Measurements from ENCODE around the gene ITGA3. TPM values are rescaled to one million over a fixed set of nuclear protein-coding genes. Genes with fewer than 3 reads are reported as not detected.
A peak's percentile ranks its signal among the peaks of the same experiment; 100 is the strongest.

The ITGA3 gene
- total RNA-seq, 2 donors from 2014 or later = 16.6 to 21.7 TPM

GRCh38 chr17:50117202-50118051, 61.5 kb downstream of the ITGA3 start:
- peak; percentile 84 for TF ChIP-seq CTCF (conservative IDR thresholded peaks at IDR 0.05)
- Histone ChIP-seq H3K9ac (ENCODE audit: extremely low read depth, low read length, poor library complexity, severe bottlenecking) (peak overlapping the region; percentile 23), H3K27me3 (ENCODE audit: control insufficient read depth, insufficient read depth, low read length, poor library complexity, severe bottlenecking) (no peaks in the 10 kb centered on the region), H3K36me3 (ENCODE audit: control insufficient read depth, insufficient read depth, low read length) (peaks cover 5% of the 10 kb centered on the region), H3K27ac (ENCODE audit: low read depth, low read length) (no peak overlapping the region), H3K9me3 (ENCODE audit: control insufficient read depth, low read length) (no peaks in the 10 kb centered on the region), H3K4me3 (ENCODE audit: low read length) (peak overlapping the region; percentile 66), H3K4me1 (ENCODE audit: control insufficient read depth, insufficient read depth, low read length) (peaks cover 5% of the 10 kb centered on the region)
- peaks cover 16% of the 10 kb centered on the region for H3K27me3 Mint-ChIP-seq (ENCODE audit: insufficient read depth)
- H3K9me3 Mint-ChIP-seq = no peaks in the 10 kb centered on the region
- H3K36me3 Mint-ChIP-seq (ENCODE audit: low read depth) = no peaks in the 10 kb centered on the region
- peaks cover 10% of the 10 kb centered on the region for H3K4me1 Mint-ChIP-seq
- 8 to 16% methylated on average over 19 to 64 of the region's 64 CpGs for WGBS, 2 experiments (ENCODE audit: insufficient coverage in 1 of 2, insufficient read length in 1 of 2)
- H3K4me3 Mint-ChIP-seq = peak overlapping the region; percentile 51
- peak overlapping the region; percentile 90 for H3K27ac Mint-ChIP-seq
- DNase-seq = peak; percentile 97

DNA sequence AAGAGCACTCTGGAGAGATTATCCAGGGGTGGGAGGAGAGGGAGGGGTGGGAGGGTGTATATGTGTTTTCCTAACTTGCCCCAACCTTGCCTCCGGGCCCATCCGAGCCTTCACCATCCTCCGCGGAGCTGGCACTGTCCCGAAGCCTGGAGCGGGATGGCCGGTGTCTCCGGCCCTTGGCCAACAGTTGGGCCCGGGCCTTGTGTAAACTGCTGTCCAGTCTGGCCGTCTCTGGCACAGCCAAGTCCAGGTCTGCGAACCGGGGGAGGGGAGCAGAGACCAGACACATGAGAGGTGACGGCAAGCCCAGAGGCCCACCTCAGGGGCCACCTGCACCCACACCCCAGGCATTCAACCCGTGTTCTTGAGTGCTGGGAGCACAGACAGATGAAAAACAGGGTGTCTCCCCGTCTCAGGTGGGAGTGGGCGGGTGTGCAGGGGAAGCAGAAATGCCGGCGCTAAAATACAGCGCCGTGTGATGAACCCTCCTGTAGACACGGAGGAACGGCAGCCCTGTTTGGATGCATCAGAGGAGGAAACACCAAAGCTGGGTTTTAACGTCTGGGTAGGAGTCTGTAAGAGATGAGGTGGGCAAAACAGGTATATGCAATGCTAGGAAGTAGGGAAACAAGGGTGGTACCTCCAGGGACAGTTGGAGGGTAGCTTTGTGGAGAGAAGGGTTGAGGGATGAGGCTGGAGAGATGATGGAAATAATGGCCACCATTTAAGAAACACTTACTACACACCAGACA, 62.3 kb downstream of the ITGA3 start:
- no peak overlapping the region for H3K27ac ChIP-seq (ENCODE audit: low read depth, low read length)
- H3K27ac Mint-ChIP-seq = no peak overlapping the region
- no peak for DNase-seq
- H3K9ac ChIP-seq (ENCODE audit: extremely low read depth, low read length, poor library complexity, severe bottlenecking) = no peak overlapping the region
- H3K4me1 Mint-ChIP-seq = peaks cover 17% of the 10 kb centered on the region
- H3K4me3 ChIP-seq (ENCODE audit: low read length) = peak overlapping the region; percentile 66
- H3K4me1 ChIP-seq (ENCODE audit: control insufficient read depth, insufficient read depth, low read length) = peaks cover 8% of the 10 kb centered on the region
- no peaks in the 10 kb centered on the region for H3K9me3 Mint-ChIP-seq
- 91 to 93% methylated on average over 17 to 22 of the region's 23 CpGs for WGBS, 2 experiments (ENCODE audit: insufficient coverage in 1 of 2, insufficient read length in 1 of 2)
- H3K9me3 ChIP-seq (ENCODE audit: control insufficient read depth, low read length) = no peaks in the 10 kb centered on the region
- no peak for TF ChIP-seq CTCF (conservative IDR thresholded peaks at IDR 0.05)
- no peaks in the 10 kb centered on the region for H3K36me3 Mint-ChIP-seq (ENCODE audit: low read depth)
- H3K4me3 Mint-ChIP-seq = no peak overlapping the region
- H3K27me3 Mint-ChIP-seq (ENCODE audit: insufficient read depth) = peaks cover 16% of the 10 kb centered on the region
- peaks cover 5% of the 10 kb centered on the region for H3K36me3 ChIP-seq (ENCODE audit: control insufficient read depth, insufficient read depth, low read length)
- H3K27me3 ChIP-seq (ENCODE audit: control insufficient read depth, insufficient read depth, low read length, poor library complexity, severe bottlenecking) = no peaks in the 10 kb centered on the region

- Mint-ChIP-seq H3K27me3 (ENCODE audit: insufficient read depth) (peaks cover 16% of the 10 kb centered on the region), H3K9me3 (no peaks in the 10 kb centered on the region), H3K4me1 (peaks cover 21% of the 10 kb centered on the region), H3K36me3 (ENCODE audit: low read depth) (no peaks in the 10 kb centered on the region), H3K27ac (no peak overlapping the region), H3K4me3 (no peak overlapping the region)
- 60 to 98% methylated on average over 1 to 4 of the region's 4 CpGs for WGBS, 2 experiments (ENCODE audit: insufficient coverage in 1 of 2, insufficient read length in 1 of 2)
- Histone ChIP-seq H3K27ac (ENCODE audit: low read depth, low read length) (no peak overlapping the region), H3K36me3 (ENCODE audit: control insufficient read depth, insufficient read depth, low read length) (no peaks in the 10 kb centered on the region), H3K9me3 (ENCODE audit: control insufficient read depth, low read length) (no peaks in the 10 kb centered on the region), H3K27me3 (ENCODE audit: control insufficient read depth, insufficient read depth, low read length, poor library complexity, severe bottlenecking) (no peaks in the 10 kb centered on the region), H3K4me3 (ENCODE audit: low read length) (no peak overlapping the region), H3K9ac (ENCODE audit: extremely low read depth, low read length, poor library complexity, severe bottlenecking) (no peak overlapping the region), H3K4me1 (ENCODE audit: control insufficient read depth, insufficient read depth, low read length) (peaks cover 8% of the 10 kb centered on the region)
- no peak for TF ChIP-seq CTCF (conservative IDR thresholded peaks at IDR 0.05)
- no peak for DNase-seq
These were observed 62.9 kb downstream of the ITGA3 start for GRCh38 chr17:50118828-50119218.

All from endodermal cell (in vitro differentiated cells).